Smooth muscle cell (in vitro differentiated cells): Measurements from ENCODE around the gene DAPK1. TPM values are rescaled to one million over a fixed set of nuclear protein-coding genes. Genes with fewer than 3 reads are reported as not detected.

Experiments used
- DNase-seq: peaks from one replicate; lab custom pipeline; 2025; ENCODE audit not compliant: unreplicated experiment; lab: John Stamatoyannopoulos, UW
- H2AFZ ChIP-seq: fragments of 200-600 bp; sonication (generic); 2 replicates; pipeline ENCODE4 v1.6.0; 2016; ENCODE audit warnings: antibody characterized with exemption, low read depth, mild to moderate bottlenecking
- H3F3A ChIP-seq: fragments of 200-600 bp; sonication (generic); 2 replicates; pipeline ENCODE4 v1.6.0; 2017; ENCODE audit warnings: antibody characterized with exemption, low read depth
- H3K27ac ChIP-seq: fragments of 200-600 bp; sonication (generic); 2 replicates; pipeline ENCODE4 v1.5.1; 2016; ENCODE audit warnings: low read depth, mild to moderate bottlenecking
- H3K27me3 ChIP-seq: fragments of 200-600 bp; sonication (generic); 2 replicates; pipeline ENCODE4 v1.6.1; 2016; ENCODE audit warnings: low read depth, mild to moderate bottlenecking
- H3K36me3 ChIP-seq: fragments of 200-600 bp; sonication (generic); 2 replicates; pipeline ENCODE4 v1.5.1; 2016; ENCODE audit warnings: low read depth
- H3K4me1 ChIP-seq: fragments of 200-600 bp; sonication (generic); 2 replicates; pipeline ENCODE4 v1.5.1; 2016; ENCODE audit warnings: low read depth
- H3K4me2 ChIP-seq: fragments of 200-600 bp; sonication (generic); 2 replicates; pipeline ENCODE4 v1.6.0; 2016; ENCODE audit warnings: mild to moderate bottlenecking
- H3K4me3 ChIP-seq: fragments of 200-600 bp; sonication (generic); 2 replicates; pipeline ENCODE4 v1.5.1; 2016; ENCODE audit warnings: mild to moderate bottlenecking
- H3K79me2 ChIP-seq: fragments of 200-600 bp; sonication (generic); 2 replicates; pipeline ENCODE4 v1.6.0; 2016; ENCODE audit warnings: low read depth, mild to moderate bottlenecking
- H3K9ac ChIP-seq: fragments of 200-600 bp; sonication (generic); 2 replicates; pipeline ENCODE4 v1.6.0; 2016; ENCODE audit warnings: low read depth
- H3K9me3 ChIP-seq: fragments of 200-600 bp; sonication (generic); replicated peaks from 2 replicates; pipeline ENCODE4 v1.5.1; 2016; ENCODE audit warnings: low read depth
- H4K20me1 ChIP-seq: fragments of 200-600 bp; sonication (generic); 2 replicates; pipeline ENCODE4 v1.6.0; 2016; ENCODE audit warnings: low read depth
- WGBS: methylation state at CpG from one replicate; pipeline ENCODE4 v1.1.7; 2016; ENCODE audit warnings: low lambda C conversion rate; 5-methylcytosine and 5-hydroxymethylcytosine counted together
- polyA plus RNA-seq: library from polyadenylated mRNA; unstranded; fragments of >200 nt; fragmentation: Nextera tagmentation; extraction: Ambion mirVana; gene quantifications from 2 replicates; pipeline ENCODE4 v1.2.1, GENCODE V29; 2016
- total RNA-seq: library from RNA; depleted of rRNA; stranded (reverse); fragments of >200 nt; gene quantifications from 2 replicates; pipeline ENCODE4 v1.2.3, GENCODE V29; 2014
- TF ChIP-seq, protein P1 (sequence below): fragments of 200-600 bp; sonication (generic); IDR thresholded peaks from 2 replicates; pipeline ENCODE4 v1.5.1; 2017; ENCODE audit warnings: borderline replicate concordance, mild to moderate bottlenecking, antibody characterized with exemption; ENCODE audit not compliant: insufficient read depth, poor library complexity, severe bottlenecking

Gene DAPK1
- total and polyA plus RNA-seq, 2 experiments from 2014 or later = 12.6 to 20.3 TPM

DNA sequence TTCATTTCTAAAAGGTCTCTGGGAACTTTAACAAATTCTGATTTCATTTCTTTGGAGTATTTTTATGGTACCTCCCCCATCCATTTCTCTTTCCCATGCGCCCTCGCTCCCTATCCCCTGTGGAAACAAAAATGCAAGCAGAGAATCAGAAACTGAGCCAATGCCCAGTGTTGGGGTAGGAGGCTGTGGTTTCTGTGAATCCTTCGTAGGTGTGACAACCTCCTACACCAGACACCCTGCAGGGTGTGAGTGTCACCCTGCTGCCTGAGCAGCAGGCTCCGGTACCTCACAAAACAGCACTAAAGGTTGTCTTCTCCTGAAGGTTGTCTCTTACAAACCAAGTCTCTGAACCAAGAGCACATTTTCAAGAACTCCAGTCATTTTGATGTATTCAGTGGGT lies 124.4 kb downstream of the DAPK1 start:
- Histone ChIP-seq H3K9ac (no peak overlapping the region), H3F3A (no peaks in the 10 kb centered on the region), H4K20me1 (no peaks in the 10 kb centered on the region), H3K27me3 (no peaks in the 10 kb centered on the region), H2AFZ (no peak overlapping the region), H3K4me3 (no peak overlapping the region), H3K4me2 (no peak overlapping the region), H3K27ac (no peak overlapping the region), H3K9me3 (no peaks in the 10 kb centered on the region), H3K79me2 (no peaks in the 10 kb centered on the region), H3K4me1 (no peaks in the 10 kb centered on the region), H3K36me3 (no peaks in the 10 kb centered on the region)
- DNase-seq = no peak
- WGBS = 96% methylated on average over 4 of the region's 4 CpGs
- TF ChIP-seq, protein P1, sequence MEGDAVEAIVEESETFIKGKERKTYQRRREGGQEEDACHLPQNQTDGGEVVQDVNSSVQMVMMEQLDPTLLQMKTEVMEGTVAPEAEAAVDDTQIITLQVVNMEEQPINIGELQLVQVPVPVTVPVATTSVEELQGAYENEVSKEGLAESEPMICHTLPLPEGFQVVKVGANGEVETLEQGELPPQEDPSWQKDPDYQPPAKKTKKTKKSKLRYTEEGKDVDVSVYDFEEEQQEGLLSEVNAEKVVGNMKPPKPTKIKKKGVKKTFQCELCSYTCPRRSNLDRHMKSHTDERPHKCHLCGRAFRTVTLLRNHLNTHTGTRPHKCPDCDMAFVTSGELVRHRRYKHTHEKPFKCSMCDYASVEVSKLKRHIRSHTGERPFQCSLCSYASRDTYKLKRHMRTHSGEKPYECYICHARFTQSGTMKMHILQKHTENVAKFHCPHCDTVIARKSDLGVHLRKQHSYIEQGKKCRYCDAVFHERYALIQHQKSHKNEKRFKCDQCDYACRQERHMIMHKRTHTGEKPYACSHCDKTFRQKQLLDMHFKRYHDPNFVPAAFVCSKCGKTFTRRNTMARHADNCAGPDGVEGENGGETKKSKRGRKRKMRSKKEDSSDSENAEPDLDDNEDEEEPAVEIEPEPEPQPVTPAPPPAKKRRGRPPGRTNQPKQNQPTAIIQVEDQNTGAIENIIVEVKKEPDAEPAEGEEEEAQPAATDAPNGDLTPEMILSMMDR = no peak

DNA sequence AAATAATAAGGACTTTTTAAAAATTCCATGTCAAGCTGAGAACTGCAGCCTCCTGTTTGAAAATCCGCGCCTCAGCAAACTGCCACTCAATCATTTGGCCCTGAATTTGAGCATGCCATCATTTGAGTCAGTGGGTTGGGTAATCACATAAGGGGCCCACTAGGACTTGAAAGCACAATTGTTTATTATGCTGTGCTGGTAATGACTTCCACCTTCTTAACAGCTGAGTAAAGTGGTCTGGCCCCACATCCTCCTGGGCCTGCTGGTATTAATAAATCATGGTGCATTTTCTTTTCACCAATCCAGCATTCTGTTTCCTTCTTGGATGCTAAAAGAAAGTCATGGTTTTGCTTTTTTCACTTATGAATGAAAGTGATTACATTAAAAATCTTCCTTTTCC lies 125.3 kb downstream of the DAPK1 start:
- WGBS = 98% methylated on average over 2 of the region's 2 CpGs
- Histone ChIP-seq H3K27ac (no peak overlapping the region), H3K4me2 (no peak overlapping the region), H3K9me3 (no peaks in the 10 kb centered on the region), H3K79me2 (no peaks in the 10 kb centered on the region), H3K27me3 (no peaks in the 10 kb centered on the region), H2AFZ (no peak overlapping the region), H3K4me1 (no peaks in the 10 kb centered on the region), H3K4me3 (no peak overlapping the region), H3F3A (no peaks in the 10 kb centered on the region), H3K36me3 (no peaks in the 10 kb centered on the region), H3K9ac (no peak overlapping the region), H4K20me1 (no peaks in the 10 kb centered on the region)
- TF ChIP-seq, protein P1 = no peak
- DNase-seq = no peak

DNA sequence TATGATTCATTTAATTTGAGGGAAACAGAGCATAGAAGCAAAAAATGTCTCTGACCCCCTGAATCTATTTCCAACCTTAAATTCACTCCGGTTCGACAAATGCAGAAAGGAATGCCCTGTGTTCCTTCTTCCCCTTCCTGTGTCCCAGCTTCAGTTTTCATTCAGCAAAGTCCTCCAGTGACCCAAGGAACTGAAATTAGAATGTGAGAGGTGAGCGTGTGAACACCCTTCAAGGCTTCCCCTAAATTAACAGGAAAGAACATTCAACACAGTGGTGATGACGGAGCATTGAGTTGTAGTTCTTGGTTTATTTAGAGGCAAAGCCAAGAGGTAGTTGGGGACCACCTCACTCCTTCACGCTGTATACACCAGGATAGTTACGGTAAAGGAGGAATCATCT lies 130.7 kb downstream of the DAPK1 start:
- H3K79me2 ChIP-seq = no peaks in the 10 kb centered on the region
- no peaks in the 10 kb centered on the region for H3F3A ChIP-seq
- H3K27ac ChIP-seq = no peak overlapping the region
- no peak overlapping the region for H3K9ac ChIP-seq
- TF ChIP-seq, protein P1 = no peak
- no peak overlapping the region for H3K4me2 ChIP-seq
- H3K9me3 ChIP-seq = no peaks in the 10 kb centered on the region
- DNase-seq = no peak
- no peaks in the 10 kb centered on the region for H3K27me3 ChIP-seq
- 96% methylated on average over 6 of the region's 6 CpGs for WGBS
- no peaks in the 10 kb centered on the region for H4K20me1 ChIP-seq
- H3K4me3 ChIP-seq = no peak overlapping the region
- H3K4me1 ChIP-seq = no peaks in the 10 kb centered on the region
- H2AFZ ChIP-seq = no peak overlapping the region
- H3K36me3 ChIP-seq = no peaks in the 10 kb centered on the region

GRCh38 chr9:87629104-87629503 lies 131.4 kb downstream of the DAPK1 start:
- no peaks in the 10 kb centered on the region for H3K79me2 ChIP-seq
- H3K4me2 ChIP-seq = no peak overlapping the region
- no peak for DNase-seq
- no peak overlapping the region for H3K4me3 ChIP-seq
- H3F3A ChIP-seq = no peaks in the 10 kb centered on the region
- no peaks in the 10 kb centered on the region for H3K27me3 ChIP-seq
- H2AFZ ChIP-seq = no peak overlapping the region
- WGBS = 92% methylated on average over 6 of the region's 6 CpGs
- no peak overlapping the region for H3K9ac ChIP-seq
- no peaks in the 10 kb centered on the region for H4K20me1 ChIP-seq
- H3K9me3 ChIP-seq = no peaks in the 10 kb centered on the region
- no peak overlapping the region for H3K27ac ChIP-seq
- H3K36me3 ChIP-seq = no peaks in the 10 kb centered on the region
- no peaks in the 10 kb centered on the region for H3K4me1 ChIP-seq
- TF ChIP-seq, protein P1 = no peak
